H1 (cell line): Measurements from ENCODE around the gene IRF5. TPM values are rescaled to one million over a fixed set of nuclear protein-coding genes. Genes with fewer than 3 reads are reported as not detected.
"Not testable (repeated sequence)": the region's sequence is repeated elsewhere in the genome, so short reads cannot be mapped to it uniquely, and the experiment has no call there.

Experiments used
- CTCF ChIA-PET: fragments of 300-600 bp; sonication (Branson Sonifier 250); formaldehyde crosslinking; loops from one replicate; lab custom pipeline; 2021; ENCODE audit not compliant: partially characterized antibody; lab: Charles Lee
- POLR2A ChIA-PET: fragments of 300-600 bp; sonication (Branson Sonifier 250); formaldehyde crosslinking; loops from one replicate; lab custom pipeline; 2021; ENCODE audit warnings: inconsistent platforms; ENCODE audit not compliant: partially characterized antibody; lab: Charles Lee
- DNase-seq, 2 experiments: peaks; one replicate each; pipeline versions ENCODE4 v3.0.0 to v3.0.0-alpha.2; 2010 to 2022; ENCODE audit warnings: low spot score in 2 of 2, low read depth in 1 of 2, mixed read lengths in 1 of 2
- FAIRE-seq: peaks from 2 replicates; lab custom pipeline; 2011; peaks lifted over from hg19 to GRCh38; lab: Jason Lieb, UNC
- H2AFZ ChIP-seq: 2 replicates; pipeline ENCODE4 v1.8.1; 2012; ENCODE audit warnings: low read length, inconsistent platforms
- H2AK5ac ChIP-seq: 2 replicates; pipeline ENCODE4 v1.6.1; 2013; ENCODE audit warnings: low read depth, low read length
- H2BK120ac ChIP-seq: replicated peaks from 2 replicates; pipeline ENCODE3; 2013; ENCODE audit warnings: low read depth, low read length, inconsistent platforms
- H2BK12ac ChIP-seq: 2 replicates; pipeline ENCODE4 v1.6.1; 2013; ENCODE audit warnings: low read depth, low read length
- H2BK15ac ChIP-seq: 2 replicates; pipeline ENCODE4 v1.6.1; 2013; ENCODE audit warnings: low read length
- H2BK20ac ChIP-seq: 2 replicates; pipeline ENCODE4 v1.6.1; 2013; ENCODE audit warnings: low read length
- H2BK5ac ChIP-seq: 2 replicates; pipeline ENCODE4 v1.6.1; 2013; ENCODE audit warnings: low read depth, low read length
- H3K14ac ChIP-seq: 2 replicates; pipeline ENCODE4 v1.6.1; 2013; ENCODE audit warnings: inconsistent platforms; ENCODE audit not compliant: insufficient read length
- H3K18ac ChIP-seq: 2 replicates; pipeline ENCODE4 v1.6.1; 2013; ENCODE audit warnings: low read length; ENCODE audit errors: extremely low read depth
- H3K23ac ChIP-seq: 2 replicates; pipeline ENCODE4 v1.6.1; 2013; ENCODE audit warnings: inconsistent platforms; ENCODE audit not compliant: insufficient read length
- H3K23me2 ChIP-seq: 2 replicates; pipeline ENCODE4 v1.6.1; 2013; ENCODE audit warnings: low read depth, low read length
- H3K27ac ChIP-seq: 2 replicates; pipeline ENCODE4 v1.6.1; 2011; ENCODE audit warnings: low read depth, low read length, inconsistent platforms
- H3K27me3 ChIP-seq, 4 experiments: replicated peaks in 1 of 4; 1 replicate in 1 of 4; 2 replicates in 3 of 4; pipeline versions ENCODE4 v1.6.1 to v1.8.1; 2011 to 2013; ENCODE audit warnings: low read length in 3 of 4, mild to moderate bottlenecking in 3 of 4, inconsistent platforms in 2 of 4, mixed read lengths in 2 of 4, moderate library complexity in 1 of 4; ENCODE audit not compliant: control insufficient read depth in 3 of 4, insufficient read depth in 3 of 4; ENCODE audit errors: extremely low read depth in 1 of 4
- H3K36me3 ChIP-seq, 4 experiments: 2 replicates each; pipeline versions ENCODE4 v1.6.1 to v1.8.1; 2011 to 2013; ENCODE audit warnings: mild to moderate bottlenecking in 4 of 4, low read length in 3 of 4, moderate library complexity in 2 of 4, control low read depth in 1 of 4, inconsistent platforms in 1 of 4; ENCODE audit not compliant: insufficient read depth in 4 of 4, control insufficient read depth in 2 of 4
- H3K4ac ChIP-seq: replicated peaks from 2 replicates; pipeline ENCODE3; 2013; ENCODE audit warnings: low read length, low read depth, mixed read lengths, inconsistent platforms; ENCODE audit not compliant: insufficient read length
- H3K4me1 ChIP-seq, 4 experiments: replicated peaks in 1 of 4; 1 replicate in 1 of 4; 2 replicates in 3 of 4; pipeline versions ENCODE4 v1.6.1 to v1.8.1; 2011 to 2013; ENCODE audit warnings: low read length in 3 of 4, inconsistent platforms in 2 of 4, mixed read lengths in 1 of 4; ENCODE audit not compliant: insufficient read depth in 4 of 4, control insufficient read depth in 3 of 4
- H3K4me2 ChIP-seq, 2 experiments: 2 replicates each; pipeline versions ENCODE4 v1.6.1 to v1.8.1; 2011 to 2013; ENCODE audit warnings: low read depth in 2 of 2, low read length in 2 of 2, control low read depth in 1 of 2, inconsistent platforms in 1 of 2, mild to moderate bottlenecking in 1 of 2; ENCODE audit not compliant: insufficient read depth in 1 of 2
- H3K4me3 ChIP-seq, 4 experiments: fragments of 200-600, 300-600 bp in 1 of 4; sonication (generic), shearing (Covaris generic), sonication (Bioruptor Twin) in 1 of 4; 2 replicates each; pipeline versions ENCODE4 v1.5.1 to v1.8.1; 2011 to 2016; ENCODE audit warnings: low read length in 4 of 4, low read depth in 3 of 4, control low read depth in 2 of 4, inconsistent platforms in 2 of 4, mild to moderate bottlenecking in 2 of 4, mixed read lengths in 1 of 4, moderate library complexity in 1 of 4; ENCODE audit not compliant: insufficient read depth in 2 of 4; ENCODE audit errors: extremely low read depth in 1 of 4
- H3K56ac ChIP-seq: replicated peaks from 2 replicates; pipeline ENCODE3; 2013; ENCODE audit warnings: low read depth, mild to moderate bottlenecking, mixed read lengths, low read length, inconsistent platforms; ENCODE audit not compliant: insufficient read length
- H3K79me1 ChIP-seq: 2 replicates; pipeline ENCODE4 v1.6.1; 2013; ENCODE audit warnings: low read depth, low read length, control low read depth
- H3K79me2 ChIP-seq, 2 experiments: 2 replicates each; pipeline versions ENCODE4 v1.6.1 to v1.8.1; 2012 to 2013; ENCODE audit warnings: low read length in 2 of 2, mild to moderate bottlenecking in 2 of 2, inconsistent platforms in 1 of 2; ENCODE audit not compliant: insufficient read depth in 2 of 2, control insufficient read depth in 1 of 2
- H3K9ac ChIP-seq, 4 experiments: replicated peaks in 1 of 4; 1 replicate in 1 of 4; 2 replicates in 3 of 4; pipeline versions ENCODE4 v1.6.1 to v1.8.1; 2011 to 2013; ENCODE audit warnings: low read depth in 3 of 4, low read length in 3 of 4, control low read depth in 2 of 4, mild to moderate bottlenecking in 2 of 4, moderate library complexity in 2 of 4, inconsistent platforms in 1 of 4; ENCODE audit errors: extremely low read depth in 1 of 4
- H3K9me3 ChIP-seq, 2 experiments: 2 replicates each; pipeline versions ENCODE4 v1.6.1 to v1.8.1; 2012 to 2013; ENCODE audit warnings: mild to moderate bottlenecking in 2 of 2, moderate library complexity in 2 of 2, control low read depth in 1 of 2, inconsistent platforms in 1 of 2, low read depth in 1 of 2, low read length in 1 of 2, mixed read lengths in 1 of 2; ENCODE audit not compliant: insufficient read depth in 2 of 2
- H4K20me1 ChIP-seq, 2 experiments: replicated peaks in 1 of 2; 2 replicates each; pipeline versions ENCODE3 to v1.8.1; 2011 to 2013; ENCODE audit warnings: inconsistent platforms in 2 of 2, low read length in 2 of 2, mild to moderate bottlenecking in 1 of 2; ENCODE audit not compliant: insufficient read depth in 2 of 2, control insufficient read depth in 1 of 2
- H4K5ac ChIP-seq: 2 replicates; pipeline ENCODE4 v1.6.1; 2013; ENCODE audit warnings: low read length, low read depth, mixed read lengths, inconsistent platforms; ENCODE audit not compliant: insufficient read length
- H4K8ac ChIP-seq: 2 replicates; pipeline ENCODE4 v1.8.0; 2013; ENCODE audit warnings: mild to moderate bottlenecking, moderate library complexity, low read length, inconsistent platforms; ENCODE audit not compliant: insufficient read depth; ENCODE audit errors: extremely low read depth
- H4K91ac ChIP-seq: replicated peaks from 2 replicates; pipeline ENCODE3; 2013; ENCODE audit warnings: low read length, mixed read lengths, inconsistent platforms; ENCODE audit not compliant: insufficient read length
- WGBS, 2 experiments: shearing (Covaris generic) in 1 of 2; methylation state at CpG; one replicate each; pipeline versions ENCODE4 v1.1.6 to v1.1.7; 2013 to 2015; ENCODE audit warnings: low lambda C conversion rate in 2 of 2, mixed read lengths in 2 of 2, inconsistent platforms in 1 of 2, low coverage in 1 of 2, missing lambda C conversion rate in 1 of 2; ENCODE audit not compliant: insufficient replicate concordance in 2 of 2, insufficient coverage in 1 of 2, insufficient read length in 1 of 2; ENCODE audit errors: extremely low coverage in 1 of 2, missing lambda C conversion rate in 1 of 2; 5-methylcytosine and 5-hydroxymethylcytosine counted together
- polyA plus RNA-seq, 7 experiments: library from polyadenylated mRNA; depleted of rRNA in 3 of 7; stranded (reverse) in 5 of 7; unstranded in 2 of 7; fragments of >200 nt in 5 of 7; fragments of 200-250 nt in 2 of 7; gene quantifications; 1 replicate in 5 of 7; 2 replicates in 1 of 7; 4 replicates in 1 of 7; pipeline versions ENCODE4 v1.2.1 to v1.2.3, GENCODE V29; 2011 to 2013; ENCODE audit warnings: missing spikeins in 2 of 7, mixed read lengths in 2 of 7
- total RNA-seq: library from RNA; stranded (reverse); fragmentation: NEBNext Ultra II Directional; extraction: Animal tissue kit (Norgen Biotek cat#: 25700); gene quantifications from 2 replicates; pipeline ENCODE4 v1.2.1, GENCODE V29; 2021

The IRF5 gene
- total and polyA plus RNA-seq, 2 of the 8 experiments (the other 6 are each of a cell fraction or from before 2014, with no cell fraction given), result 0.28 to 1.1 TPM

DNA sequence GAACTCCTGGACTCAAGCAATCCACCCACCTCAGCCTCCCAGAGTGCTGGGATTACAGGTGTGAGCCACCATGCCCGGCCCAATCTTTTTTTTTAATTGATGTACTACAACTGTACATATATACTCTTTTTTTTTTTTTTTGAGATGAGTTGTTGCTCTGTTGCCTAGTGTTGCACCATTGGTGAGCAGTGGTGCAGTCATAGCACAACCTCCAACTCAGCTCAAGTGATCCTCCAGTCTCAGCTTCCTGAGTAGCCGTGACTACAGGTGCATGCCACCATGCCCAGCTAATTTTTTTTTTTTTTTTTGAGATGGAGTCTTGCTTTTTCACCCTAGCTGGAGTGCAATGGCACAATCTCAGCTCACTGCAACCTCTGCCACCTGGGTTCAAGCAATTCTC is 5.5 kb downstream of the IRF5 start:
- peaks cover 10 to 28% (median 20%) of the 10 kb centered on the region in 4 experiments for H3K27me3 ChIP-seq
- CTCF ChIA-PET, result interaction anchor here (0.6 to 7.0 kb wide), 6 partner anchors 13 to 83 kb away, joined by 3 to 44 read pairs (median 4); partner anchors contain the start of gene KCP
- not testable (repeated sequence) for H2BK15ac ChIP-seq, H3K14ac ChIP-seq, H3K79me2 ChIP-seq, H2BK12ac ChIP-seq, H2BK20ac ChIP-seq, H3K9ac ChIP-seq, H4K5ac ChIP-seq, H3K79me1 ChIP-seq, H3K9me3 ChIP-seq, H4K8ac ChIP-seq, H4K91ac ChIP-seq, H4K20me1 ChIP-seq, H2BK120ac ChIP-seq, H3K4me2 ChIP-seq, H2AFZ ChIP-seq, H3K56ac ChIP-seq, H2BK5ac ChIP-seq, H3K4ac ChIP-seq, DNase-seq, H3K23me2 ChIP-seq, H3K36me3 ChIP-seq, H3K23ac ChIP-seq, H3K27ac ChIP-seq, H3K18ac ChIP-seq, H3K4me1 ChIP-seq, H2AK5ac ChIP-seq, H3K4me3 ChIP-seq, FAIRE-seq
- 96% methylated on average over 2 of the region's 2 CpGs; no CpG with 5 or more reads in 1 of the 2 experiments for WGBS, 2 experiments
- POLR2A ChIA-PET, result interaction anchor here (0.6 kb wide), 1 partner anchor 147 kb away, joined by 3 read pairs; no protein-coding TSS in a partner anchor
